PC-9 (cell line): Measurements from ENCODE around the gene DIP2C.

ENCODE experiments used
- EZH2 ChIP-seq: fragments of 200-600 bp; sonication (generic); IDR thresholded peaks from 2 replicates; pipeline ENCODE4 v1.8.0; 2017; ENCODE audit warnings: antibody characterized with exemption, low read depth
- TF ChIP-seq, protein P1 (sequence below): fragments of 200-600 bp; sonication (generic); conservative IDR thresholded peaks from 2 replicates; pipeline ENCODE4 v1.6.1; 2017; ENCODE audit warnings: mixed run types, antibody characterized with exemption, mild to moderate bottlenecking, moderate library complexity

DNA sequence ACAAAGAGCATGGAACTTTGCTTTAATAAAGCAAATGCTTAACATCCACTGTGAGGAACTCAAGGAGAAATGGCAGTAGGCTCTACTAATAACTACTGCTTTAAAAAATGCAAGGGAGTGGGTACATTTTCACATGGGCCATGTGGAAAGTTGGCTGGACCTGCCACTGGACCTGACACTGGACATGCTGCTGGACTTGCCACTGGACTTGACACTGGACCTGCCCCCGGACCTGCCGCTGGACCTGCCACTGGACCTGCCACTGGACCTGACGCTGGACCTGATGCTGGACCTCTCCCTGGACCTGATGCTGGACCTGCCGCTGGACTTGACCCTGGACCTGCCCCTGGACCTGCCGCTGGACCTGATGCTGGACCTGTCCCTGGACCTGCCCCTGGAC lies 32.6 kb downstream of the DIP2C start:
- TF ChIP-seq, protein P1, sequence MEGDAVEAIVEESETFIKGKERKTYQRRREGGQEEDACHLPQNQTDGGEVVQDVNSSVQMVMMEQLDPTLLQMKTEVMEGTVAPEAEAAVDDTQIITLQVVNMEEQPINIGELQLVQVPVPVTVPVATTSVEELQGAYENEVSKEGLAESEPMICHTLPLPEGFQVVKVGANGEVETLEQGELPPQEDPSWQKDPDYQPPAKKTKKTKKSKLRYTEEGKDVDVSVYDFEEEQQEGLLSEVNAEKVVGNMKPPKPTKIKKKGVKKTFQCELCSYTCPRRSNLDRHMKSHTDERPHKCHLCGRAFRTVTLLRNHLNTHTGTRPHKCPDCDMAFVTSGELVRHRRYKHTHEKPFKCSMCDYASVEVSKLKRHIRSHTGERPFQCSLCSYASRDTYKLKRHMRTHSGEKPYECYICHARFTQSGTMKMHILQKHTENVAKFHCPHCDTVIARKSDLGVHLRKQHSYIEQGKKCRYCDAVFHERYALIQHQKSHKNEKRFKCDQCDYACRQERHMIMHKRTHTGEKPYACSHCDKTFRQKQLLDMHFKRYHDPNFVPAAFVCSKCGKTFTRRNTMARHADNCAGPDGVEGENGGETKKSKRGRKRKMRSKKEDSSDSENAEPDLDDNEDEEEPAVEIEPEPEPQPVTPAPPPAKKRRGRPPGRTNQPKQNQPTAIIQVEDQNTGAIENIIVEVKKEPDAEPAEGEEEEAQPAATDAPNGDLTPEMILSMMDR = no peak
- TF ChIP-seq EZH2 = no peak
